GM21825 (cell line): ENCODE results near the gene PROZ.
A peak's percentile ranks its signal among the peaks of the same experiment; 100 is the strongest.
"Not testable (repeated sequence)": the region's sequence is repeated elsewhere in the genome, so short reads cannot be mapped to it uniquely, and the experiment has no call there.

ENCODE experiments used
- ATAC-seq: cut with Tn5 transposase; IDR thresholded peaks from one replicate; pipeline ENCODE4 v1.9.1; 2021; ENCODE audit warnings: mild to moderate bottlenecking, moderate library complexity; ENCODE audit not compliant: unreplicated experiment

Gene PROZ

GRCh38 chr13:113153810-113154748 is 4.4 kb upstream of the PROZ start:
- ATAC-seq: peak; percentile 48

DNA sequence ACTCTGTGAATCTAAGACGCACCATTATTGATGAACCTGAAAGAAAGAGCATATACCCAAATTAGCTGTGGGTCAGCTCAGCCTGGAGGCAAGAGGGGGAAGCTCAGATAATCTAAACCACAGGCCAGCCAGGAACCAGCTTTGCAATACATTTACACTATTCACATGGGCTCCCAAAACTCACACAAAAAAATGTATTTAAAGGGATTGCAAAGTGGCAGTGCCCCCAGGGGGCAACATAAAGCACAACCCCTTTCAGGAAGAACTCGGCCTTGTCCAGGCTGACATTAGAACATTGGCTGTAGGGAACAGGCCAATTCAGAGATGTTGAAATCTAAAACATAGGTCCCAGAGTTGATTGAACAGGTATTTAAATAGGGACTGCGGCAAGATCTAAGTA is 3.2 kb upstream of the PROZ start:
- no peak for ATAC-seq

- no peak for ATAC-seq
Observed at GRCh38 chr13:113155982-113156655, 2.3 kb upstream of the PROZ start.

- ATAC-seq: no peak
Observed at GRCh38 chr13:113157206-113157928, 1.1 kb upstream of the PROZ start.

DNA sequence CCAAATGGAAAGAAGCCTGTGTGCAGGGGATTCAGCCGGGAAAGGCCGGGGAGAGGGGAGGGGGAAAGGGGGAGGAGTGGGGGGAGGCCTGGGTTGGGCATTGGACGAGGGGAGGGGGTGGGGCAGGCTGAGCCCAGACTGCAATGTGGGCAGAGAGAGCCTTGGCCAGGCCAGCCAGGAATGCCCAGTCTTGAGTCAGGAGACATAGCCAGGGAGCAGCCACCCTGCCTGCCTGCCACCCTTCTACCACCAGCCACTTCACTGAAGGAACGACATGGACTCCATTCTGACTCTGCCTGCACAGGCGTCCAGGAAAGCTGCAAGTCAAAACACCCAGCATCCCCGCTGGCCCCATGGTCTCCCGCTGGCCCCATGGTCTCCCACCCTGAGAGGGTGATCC is 498 bp downstream of the PROZ start:
- ATAC-seq: no peak

DNA sequence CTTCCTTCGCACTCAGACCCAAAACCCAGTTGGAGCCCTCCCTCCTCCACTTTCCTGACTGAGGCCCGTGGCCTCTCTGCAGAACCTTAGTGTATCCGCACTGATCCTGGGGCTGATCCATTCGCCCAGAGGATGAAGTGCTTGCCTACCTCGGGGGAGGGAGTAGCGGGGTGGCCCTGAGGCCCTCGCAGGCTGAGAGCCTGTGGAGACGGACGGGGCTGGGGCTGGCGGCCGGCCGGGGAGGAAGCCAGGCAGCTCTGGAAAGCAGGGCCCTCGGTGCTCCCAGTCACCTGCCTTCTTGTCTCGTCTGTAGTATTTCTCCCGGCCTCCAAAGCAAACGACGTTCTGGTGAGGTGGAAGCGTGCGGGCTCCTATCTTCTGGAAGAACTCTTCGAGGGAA is 1.3 kb downstream of the PROZ start:
- no peak for ATAC-seq

DNA sequence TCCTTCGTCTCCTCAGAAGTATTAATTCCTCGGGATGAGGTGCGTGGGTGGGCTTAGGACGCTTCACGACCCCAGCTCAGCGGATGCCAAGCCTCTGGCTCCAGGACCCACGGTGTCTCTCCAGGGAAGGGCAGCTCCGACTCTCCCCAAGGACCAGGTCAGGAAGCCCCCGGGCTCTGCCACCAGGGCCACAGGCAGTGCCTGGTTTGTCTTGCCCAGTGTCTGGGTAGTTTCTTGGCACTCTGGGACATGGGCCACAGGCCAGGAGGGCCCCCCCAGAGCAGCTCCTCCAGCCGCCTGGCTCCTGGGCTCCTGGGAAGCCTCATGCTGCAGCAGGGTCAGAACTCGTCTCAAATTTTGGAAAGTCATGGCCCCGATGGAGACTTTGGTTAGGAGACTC is 2.5 kb downstream of the PROZ start:
- ATAC-seq: no peak

- no peak for ATAC-seq
Observed at GRCh38 chr13:113161433-113161832, 3.0 kb downstream of the PROZ start.

GRCh38 chr13:113161975-113162374 is 3.5 kb downstream of the PROZ start:
- ATAC-seq: not testable (repeated sequence)

DNA sequence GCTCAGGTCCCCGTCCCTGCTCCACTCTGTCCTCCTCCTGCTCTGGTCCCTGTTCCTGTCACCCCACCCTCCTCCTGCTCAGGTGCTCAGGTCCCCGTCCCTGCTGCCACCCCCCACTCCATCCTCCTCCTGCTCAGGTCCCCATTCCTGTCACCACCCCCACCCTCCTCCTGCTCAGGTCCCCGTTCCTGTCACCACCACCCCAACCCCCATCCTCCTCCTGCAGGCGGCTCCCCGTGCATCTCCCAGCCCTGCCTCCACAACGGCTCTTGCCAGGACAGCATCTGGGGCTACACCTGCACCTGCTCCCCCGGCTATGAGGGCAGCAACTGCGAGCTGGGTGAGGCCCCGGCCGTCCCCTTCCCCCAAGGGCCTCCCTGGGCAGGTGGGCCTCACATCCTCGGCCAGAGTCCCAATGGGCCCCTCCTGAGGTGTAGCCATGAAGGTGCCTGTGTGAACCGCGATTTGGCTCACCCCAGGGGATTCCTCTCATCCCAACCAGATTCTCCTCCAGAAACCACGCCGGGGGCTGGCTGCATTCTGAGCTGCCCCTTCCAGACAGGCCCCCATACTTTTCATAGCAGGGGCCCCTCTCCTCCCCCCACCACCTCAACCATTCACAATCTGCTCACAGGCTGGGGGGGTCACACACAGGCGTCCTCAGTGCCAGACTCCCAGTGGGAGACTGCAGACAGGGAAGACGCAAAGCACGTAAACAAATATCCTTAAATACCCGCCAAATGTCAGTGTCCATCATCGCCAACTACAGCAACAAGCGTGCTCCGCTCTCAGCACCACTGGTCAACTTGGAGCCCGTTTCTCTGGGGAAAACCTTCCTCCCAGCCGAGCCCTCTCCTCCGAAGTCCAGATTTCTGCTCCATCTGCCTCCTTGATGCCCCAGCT is 4.6 kb downstream of the PROZ start:
- ATAC-seq: no peak

GRCh38 chr13:113164492-113164891 is 6.0 kb downstream of the PROZ start:
- ATAC-seq: no peak

GRCh38 chr13:113166266-113166665 is 7.8 kb downstream of the PROZ start:
- ATAC-seq: no peak

DNA sequence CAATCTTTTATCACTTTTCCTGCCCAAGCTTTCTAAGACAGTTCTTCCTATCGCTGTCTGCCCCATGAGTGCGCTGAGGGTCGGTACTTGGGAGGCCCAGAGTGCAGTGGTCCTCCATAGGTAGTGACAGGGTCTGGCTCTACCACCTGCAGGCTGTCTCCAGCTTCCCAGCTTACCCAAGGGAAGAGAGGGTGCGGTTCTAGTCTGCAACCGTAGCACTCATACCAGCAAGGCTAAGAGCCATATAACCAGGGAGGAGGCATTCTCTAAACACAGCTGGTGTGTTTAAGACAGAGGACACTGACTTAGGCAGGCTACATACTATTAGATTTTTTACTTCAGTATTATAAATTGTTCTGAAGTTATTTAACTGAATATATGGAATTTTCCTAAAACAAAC is 8.2 kb downstream of the PROZ start:
- no peak for ATAC-seq

GRCh38 chr13:113167155-113167554 is 8.7 kb downstream of the PROZ start:
- ATAC-seq: no peak

- ATAC-seq: no peak
Observed at GRCh38 chr13:113167575-113167974, 9.1 kb downstream of the PROZ start.

GRCh38 chr13:113168211-113168610 is 9.8 kb downstream of the PROZ start:
- ATAC-seq: no peak

DNA sequence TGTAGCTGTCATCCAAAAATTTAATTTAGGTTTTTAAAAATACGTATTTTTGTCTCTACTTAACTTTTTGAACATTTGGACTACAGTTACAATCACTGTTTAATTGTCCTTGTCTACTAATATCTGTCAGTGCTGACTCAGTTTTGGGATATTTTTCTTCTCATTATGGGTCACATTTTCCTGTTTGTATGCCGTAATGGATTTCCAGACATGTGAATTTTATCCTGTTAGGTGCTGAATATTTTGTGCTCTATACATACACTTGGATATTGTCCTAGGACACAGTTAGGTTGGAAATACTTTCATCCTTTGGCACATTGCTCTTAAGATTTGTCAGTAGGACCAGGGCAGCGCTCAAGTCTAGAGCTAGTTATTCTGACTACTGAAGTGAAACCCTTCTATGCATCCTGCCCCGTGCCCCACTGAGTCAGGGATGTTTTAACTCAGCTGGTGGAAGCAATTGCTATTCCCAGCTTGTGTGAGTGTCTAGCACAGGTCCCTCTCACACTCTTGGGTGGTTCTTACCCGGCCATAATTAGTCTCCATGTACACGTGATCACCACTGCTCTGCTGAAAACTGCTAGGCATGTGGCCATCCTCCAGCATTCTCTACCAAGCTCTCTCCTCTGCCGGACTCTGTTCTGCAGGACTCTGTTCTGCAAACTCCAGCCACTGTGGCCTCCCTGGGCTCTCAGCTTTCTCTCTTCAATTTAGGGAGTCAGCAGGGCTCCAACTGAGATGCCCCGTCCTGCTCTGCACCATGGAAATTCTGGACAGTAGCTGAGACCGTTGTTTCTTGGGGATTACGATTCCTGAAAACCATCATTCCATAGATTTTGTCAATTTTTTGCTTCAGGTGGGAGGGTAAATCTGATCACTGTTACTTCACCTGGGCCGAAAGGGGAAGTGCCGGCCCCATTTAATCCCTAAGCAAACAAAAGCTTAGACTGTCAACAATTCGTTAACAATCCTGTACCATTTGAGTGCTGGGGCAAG is 11.1 kb downstream of the PROZ start:
- ATAC-seq: no peak

DNA sequence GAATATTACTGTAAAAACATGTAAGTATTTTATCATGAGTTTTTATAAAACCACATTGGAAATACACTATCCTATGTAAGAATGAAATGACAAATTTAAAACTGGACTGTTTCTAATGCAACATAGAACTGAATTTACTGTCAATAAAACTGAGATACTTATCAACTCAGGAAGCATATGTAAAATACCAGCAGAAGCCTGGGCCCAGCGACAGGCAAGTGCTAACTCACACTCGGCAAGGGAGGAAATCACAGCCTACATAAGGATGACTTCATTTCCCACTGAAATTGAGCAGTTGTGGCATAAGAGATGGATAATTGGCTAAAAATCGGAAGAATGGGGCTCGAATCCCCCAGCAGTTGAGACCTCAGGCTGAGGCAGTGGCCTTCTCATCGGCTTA is 12.1 kb downstream of the PROZ start:
- no peak for ATAC-seq
